HS-5 (cell line): Measurements from ENCODE around the gene ARF1.

ENCODE experiments used
- DNase-seq: peaks from one replicate; pipeline ENCODE4 v3.0.0-alpha.2; 2012; ENCODE audit warnings: low read depth

The ARF1 gene

GRCh38 chr1:228123505-228123904, 41.0 kb downstream of the ARF1 start:
- DNase-seq: no peak

GRCh38 chr1:228125185-228125584, 42.7 kb downstream of the ARF1 start:
- DNase-seq: no peak

GRCh38 chr1:228131766-228132165, 49.3 kb downstream of the ARF1 start:
- DNase-seq: no peak

- DNase-seq: no peak
Measured at GRCh38 chr1:228134591-228134990, 52.1 kb downstream of the ARF1 start.

GRCh38 chr1:228136901-228137300, 54.4 kb downstream of the ARF1 start:
- DNase-seq: no peak

GRCh38 chr1:228139406-228139930, 57.0 kb downstream of the ARF1 start:
- DNase-seq: no peak

GRCh38 chr1:228139931-228140723, 57.6 kb downstream of the ARF1 start, which contains the start of gene GUK1:
GUK1 (plus strand) TSS chr1:228140279; CDS start chr1:228140303, 24 bp downstream.
- peak; percentile 95 for DNase-seq

- DNase-seq: no peak
Measured at GRCh38 chr1:228140724-228141225, 58.3 kb downstream of the ARF1 start.

GRCh38 chr1:228141226-228142044, 58.9 kb downstream of the ARF1 start:
- DNase-seq: no peak

GRCh38 chr1:228142155-228142691, 59.7 kb downstream of the ARF1 start:
- no peak for DNase-seq

GRCh38 chr1:228142701-228143136, 60.2 kb downstream of the ARF1 start:
- DNase-seq: no peak

- DNase-seq: no peak
Measured at GRCh38 chr1:228143480-228144192, 61.1 kb downstream of the ARF1 start.

GRCh38 chr1:228144193-228144992, 61.9 kb downstream of the ARF1 start:
- no peak for DNase-seq

- no peak for DNase-seq
Measured at GRCh38 chr1:228144993-228145343, 62.5 kb downstream of the ARF1 start.

- DNase-seq: no peak
Measured at GRCh38 chr1:228145463-228146416, 63.2 kb downstream of the ARF1 start.

GRCh38 chr1:228146417-228147150, 64.1 kb downstream of the ARF1 start:
- DNase-seq: no peak

- DNase-seq: no peak
Measured at GRCh38 chr1:228147151-228147693, 64.7 kb downstream of the ARF1 start.

GRCh38 chr1:228147768-228148167, 65.3 kb downstream of the ARF1 start:
- no peak for DNase-seq
